H54 (cell line): ENCODE results near the gene DCTN4.

ENCODE experiments used
- DNase-seq: peaks from one replicate; pipeline ENCODE4 v3.0.0; 2011; ENCODE audit warnings: low spot score, mixed read lengths; ENCODE audit not compliant: insufficient read length
- FAIRE-seq: peaks from 3 replicates; lab custom pipeline; 2011; peaks lifted over from hg19 to GRCh38; lab: Jason Lieb, UNC
- POLR2A ChIP-seq: IDR thresholded peaks from 2 replicates; pipeline ENCODE4 v1.6.1; 2011; ENCODE audit warnings: low read depth, mild to moderate bottlenecking, low read length

The DCTN4 gene

DNA sequence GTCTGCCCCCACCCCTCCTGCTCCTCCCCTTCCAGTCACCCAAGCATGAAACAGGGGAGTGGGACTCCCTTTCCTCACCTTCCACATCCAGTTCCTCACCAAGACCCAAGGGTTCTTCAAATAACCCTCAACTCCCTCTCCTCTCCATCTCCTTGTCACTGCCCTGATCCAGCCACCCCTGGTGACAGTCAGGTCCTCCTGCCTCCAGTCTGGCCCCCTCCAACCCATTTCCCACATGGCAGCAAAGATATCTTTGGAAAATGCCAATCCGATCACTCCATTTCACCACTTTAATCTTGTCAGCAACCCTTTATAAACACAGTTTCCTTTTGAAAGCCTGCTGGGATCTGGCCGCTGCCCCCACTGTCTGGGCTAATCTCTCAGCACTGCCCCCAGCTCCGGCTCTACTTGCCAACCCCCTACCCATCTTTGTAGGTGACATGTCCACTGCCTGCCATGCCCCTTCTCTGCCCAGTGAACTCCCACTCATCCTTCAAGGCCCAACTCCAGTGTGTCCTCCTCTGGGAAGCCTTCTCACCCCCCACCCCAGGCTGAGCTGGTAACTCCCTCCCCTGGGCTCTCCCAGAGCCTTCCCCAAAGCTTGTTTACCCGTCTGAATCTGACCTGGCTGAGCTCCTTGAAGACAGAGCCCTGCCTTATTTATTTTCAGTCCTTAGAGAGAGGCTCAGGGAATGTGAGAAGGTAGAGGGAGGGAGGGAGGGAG is 98.5 kb downstream of the DCTN4 start:
- DNase-seq (no peak), FAIRE-seq (no peak)
- no peak for TF ChIP-seq POLR2A

- no peak for TF ChIP-seq POLR2A
- DNase-seq (no peak), FAIRE-seq (no peak)
Measured at GRCh38 chr5:150659360-150660107, 99.3 kb downstream of the DCTN4 start.

DNA sequence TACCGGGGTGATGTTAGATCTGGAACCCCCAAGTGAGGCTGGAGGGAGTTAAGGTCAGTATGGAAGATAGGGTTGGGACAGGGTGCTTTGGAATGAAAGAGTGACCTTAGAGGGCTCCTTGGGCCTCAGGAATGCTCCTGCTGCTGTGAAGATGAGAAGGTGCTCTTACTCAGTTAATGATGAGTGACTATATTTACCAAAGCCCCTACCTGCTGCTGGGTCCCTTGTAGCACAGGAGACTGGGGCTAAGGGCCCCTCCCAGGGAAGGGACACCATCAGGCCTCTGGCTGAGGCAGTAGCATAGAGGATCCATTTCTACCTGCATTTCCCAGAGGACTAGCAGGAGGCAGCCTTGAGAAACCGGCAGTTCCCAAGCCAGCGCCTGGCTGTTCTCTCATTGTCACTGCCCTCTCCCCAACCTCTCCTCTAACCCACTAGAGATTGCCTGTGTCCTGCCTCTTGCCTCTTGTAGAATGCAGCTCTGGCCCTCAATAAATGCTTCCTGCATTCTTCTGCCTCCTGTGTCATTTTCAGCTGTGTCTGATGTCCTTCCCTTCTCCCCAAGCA is 100.0 kb downstream of the DCTN4 start:
- no peak for FAIRE-seq
- no peak for TF ChIP-seq POLR2A
- DNase-seq = no peak
